Raji (cell line): Measurements from ENCODE around the gene PBXIP1.

Experiments
- POLR2A ChIP-seq: IDR thresholded peaks from 2 replicates; pipeline ENCODE4 v1.6.1; 2011; ENCODE audit warnings: low read depth, low read length, control low read depth; ENCODE audit not compliant: insufficient read depth

Gene PBXIP1

GRCh38 chr1:154955039-154955717 lies 721 bp downstream of the PBXIP1 start:
- peak; percentile 54 for TF ChIP-seq POLR2A

- no peak; the same call in 1 of the 2 replicates for TF ChIP-seq POLR2A
Measured at GRCh38 chr1:154954541-154954940, 1.4 kb downstream of the PBXIP1 start.

- peak; percentile 49; the same call in 1 of the 2 replicates for TF ChIP-seq POLR2A
Measured at GRCh38 chr1:154953611-154954038, 2.3 kb downstream of the PBXIP1 start.

- TF ChIP-seq POLR2A: no peak
Measured at GRCh38 chr1:154952664-154953063, 3.2 kb downstream of the PBXIP1 start.

- no peak for TF ChIP-seq POLR2A
Measured at GRCh38 chr1:154951901-154952657, 3.8 kb downstream of the PBXIP1 start.

- no peak for TF ChIP-seq POLR2A
Measured at GRCh38 chr1:154948079-154948478, 7.8 kb downstream of the PBXIP1 start.

GRCh38 chr1:154945962-154946850 lies 9.7 kb downstream of the PBXIP1 start:
- TF ChIP-seq POLR2A: no peak

- no peak for TF ChIP-seq POLR2A
Measured at GRCh38 chr1:154945160-154945961, 10.5 kb downstream of the PBXIP1 start.

- peak; percentile 49 for TF ChIP-seq POLR2A
Measured at GRCh38 chr1:154944401-154945159, 11.3 kb downstream of the PBXIP1 start.

GRCh38 chr1:154943649-154944400 lies 12.1 kb downstream of the PBXIP1 start:
- TF ChIP-seq POLR2A: peak; percentile 10; the same call in 1 of the 2 replicates

GRCh38 chr1:154941333-154942013 lies 14.4 kb downstream of the PBXIP1 start:
- TF ChIP-seq POLR2A: 0 out of 2 replicates have a peak, but pooled peaks have one; percentile 24

- no peak for TF ChIP-seq POLR2A
Measured at GRCh38 chr1:154940651-154941194, 15.2 kb downstream of the PBXIP1 start.
